Stimulated activated CD8-positive, alpha-beta memory T cell treated with anti-CD3 and anti-CD28 coated beads, Interleukin-7, amount 100 ng/mL, for 24 hours (primary cell): ENCODE measurements around the gene TMEM271.
A peak's percentile ranks its signal among the peaks of the same experiment; 100 is the strongest.
"Not testable (repeated sequence)": the region's sequence is repeated elsewhere in the genome, so short reads cannot be mapped to it uniquely, and the experiment has no call there.

Experiments used
- DNase-seq: peaks from one replicate; pipeline ENCODE4 v3.0.0-alpha.2; 2020; ENCODE audit warnings: low read depth

The TMEM271 gene

GRCh38 chr4:609400-610050 lies 33.4 kb upstream of the TMEM271 start:
- no peak for DNase-seq

GRCh38 chr4:608236-608635 lies 32.1 kb upstream of the TMEM271 start:
- DNase-seq = no peak

GRCh38 chr4:605702-606425 lies 29.8 kb upstream of the TMEM271 start:
- no peak for DNase-seq

GRCh38 chr4:604131-604530 lies 28.0 kb upstream of the TMEM271 start:
- no peak for DNase-seq

- DNase-seq = peak; percentile 49
Measured at GRCh38 chr4:602559-602942, 26.5 kb upstream of the TMEM271 start.

- no peak for DNase-seq
Measured at GRCh38 chr4:601612-602558, 25.8 kb upstream of the TMEM271 start.

GRCh38 chr4:600850-601515 lies 24.9 kb upstream of the TMEM271 start:
- peak; percentile 20 for DNase-seq

GRCh38 chr4:600166-600565 lies 24.1 kb upstream of the TMEM271 start:
- DNase-seq = no peak

GRCh38 chr4:598925-599324 lies 22.8 kb upstream of the TMEM271 start:
- DNase-seq = no peak

GRCh38 chr4:592825-593520 lies 16.9 kb upstream of the TMEM271 start:
- no peak for DNase-seq

- DNase-seq = not testable (repeated sequence)
Measured at GRCh38 chr4:592178-592577, 16.1 kb upstream of the TMEM271 start.

- DNase-seq = no peak
Measured at GRCh38 chr4:590313-590841, 14.3 kb upstream of the TMEM271 start.

- no peak for DNase-seq
Measured at GRCh38 chr4:589219-589963, 13.3 kb upstream of the TMEM271 start.

GRCh38 chr4:588351-588849 lies 12.3 kb upstream of the TMEM271 start:
- DNase-seq = no peak

- DNase-seq = no peak
Measured at GRCh38 chr4:587671-588350, 11.7 kb upstream of the TMEM271 start.

- DNase-seq = no peak
Measured at GRCh38 chr4:583820-584219, 7.7 kb upstream of the TMEM271 start.

GRCh38 chr4:581753-582361 lies 5.8 kb upstream of the TMEM271 start:
- no peak for DNase-seq

- no peak for DNase-seq
Measured at GRCh38 chr4:581181-581580, 5.1 kb upstream of the TMEM271 start.

- no peak for DNase-seq
Measured at GRCh38 chr4:579543-580175, 3.6 kb upstream of the TMEM271 start.
